Activated T-helper 17 cell treated with anti-CD3 and anti-CD28 coated beads, Interleukin-2, amount 50 U/mL, for 72 hours (primary cell): ENCODE measurements around the gene SLC35E2B. TPM values are rescaled to one million over a fixed set of nuclear protein-coding genes. Genes with fewer than 3 reads are reported as not detected.
"Not testable (repeated sequence)": the region's sequence is repeated elsewhere in the genome, so short reads cannot be mapped to it uniquely, and the experiment has no call there.

Experiments
- ATAC-seq: fragments of 150-1000 bp; cut with Tn5 transposase; replicated peaks from 2 replicates; pipeline ENCODE4 v1.10.0; 2021; ENCODE audit warnings: mild to moderate bottlenecking, moderate library complexity
- H3K27ac Mint-ChIP-seq: one replicate; pipeline ENCODE4 v1.8.0; 2022; ENCODE audit warnings: mixed read lengths
- H3K27me3 Mint-ChIP-seq: one replicate; pipeline ENCODE4 v1.8.0; 2022; ENCODE audit warnings: mixed read lengths
- H3K36me3 Mint-ChIP-seq: one replicate; pipeline ENCODE4 v1.8.0; 2022; ENCODE audit warnings: low read depth, mild to moderate bottlenecking, mixed read lengths
- H3K4me1 Mint-ChIP-seq: one replicate; pipeline ENCODE4 v1.8.0; 2022; ENCODE audit warnings: mixed read lengths
- H3K4me3 Mint-ChIP-seq: one replicate; pipeline ENCODE4 v1.8.0; 2022; ENCODE audit warnings: mild to moderate bottlenecking, mixed read lengths
- H3K9me3 Mint-ChIP-seq: one replicate; pipeline ENCODE4 v1.8.0; 2022; ENCODE audit warnings: mixed read lengths
- total RNA-seq, 2 donors: library from RNA; stranded (reverse); gene quantifications; one replicate each; pipeline ENCODE4 v1.2.3, GENCODE V29; 2022

SLC35E2B gene
- 10 to 100 TPM; 31.4 to 38.5 TPM for total RNA-seq

DNA sequence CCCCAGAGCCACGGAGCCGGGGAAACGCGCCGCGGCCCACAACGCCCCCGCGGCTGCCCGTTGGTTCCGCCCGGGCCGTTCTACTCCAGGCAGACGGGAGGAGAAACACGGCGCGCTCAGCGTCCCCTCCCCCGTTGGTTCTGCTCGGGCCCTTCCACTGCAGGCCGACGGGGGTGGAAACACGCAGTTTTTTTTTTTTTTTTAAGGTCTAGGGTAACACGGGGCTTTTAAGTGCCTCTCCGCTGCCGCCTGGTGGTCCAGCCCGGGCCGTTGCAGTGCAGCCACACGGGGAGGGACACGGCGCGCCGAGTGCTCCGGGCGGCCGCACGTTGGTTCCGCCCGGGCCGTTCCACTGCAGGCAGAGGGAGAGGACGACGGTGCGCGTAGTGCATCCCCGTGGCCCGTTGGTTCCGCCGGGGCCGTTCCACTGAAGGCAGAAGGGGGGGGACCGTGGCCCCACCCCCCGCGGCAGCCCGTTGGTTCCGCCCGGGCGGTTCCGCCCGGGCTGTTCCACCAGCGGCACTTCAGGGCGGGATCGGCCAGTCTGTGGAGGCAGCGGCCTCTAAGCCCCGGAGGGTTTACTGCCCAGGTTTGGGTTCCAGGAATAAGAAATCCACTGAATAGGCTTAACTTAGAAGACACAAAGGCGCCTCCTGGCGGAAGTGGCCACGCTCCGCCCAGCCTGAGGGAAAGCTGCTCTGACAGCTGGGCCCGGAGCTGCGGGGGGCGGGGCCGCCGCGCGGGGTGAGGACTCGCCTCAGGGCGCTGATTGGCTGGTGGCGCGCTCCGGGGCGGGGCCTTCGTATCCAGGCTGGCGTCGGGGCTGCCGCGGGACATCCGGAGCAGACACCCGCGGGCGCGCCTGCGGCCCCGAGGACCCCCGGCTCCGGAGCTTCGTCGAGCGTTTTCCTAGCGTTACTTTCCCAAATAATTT is at the start of gene SLC35E2B:
TSS of gene SLC35E2B (minus strand) at position 82 of the 934 bp plus-strand sequence. CDS start 16,096 bp downstream, outside the sequence.
- H3K9me3 Mint-ChIP-seq, H3K27ac Mint-ChIP-seq, H3K4me1 Mint-ChIP-seq, H3K36me3 Mint-ChIP-seq, H3K27me3 Mint-ChIP-seq: not testable (repeated sequence)
- H3K4me3 Mint-ChIP-seq, result peak within 1 kb of the TSS; percentile 58
- ATAC-seq, result peak; percentile 86

DNA sequence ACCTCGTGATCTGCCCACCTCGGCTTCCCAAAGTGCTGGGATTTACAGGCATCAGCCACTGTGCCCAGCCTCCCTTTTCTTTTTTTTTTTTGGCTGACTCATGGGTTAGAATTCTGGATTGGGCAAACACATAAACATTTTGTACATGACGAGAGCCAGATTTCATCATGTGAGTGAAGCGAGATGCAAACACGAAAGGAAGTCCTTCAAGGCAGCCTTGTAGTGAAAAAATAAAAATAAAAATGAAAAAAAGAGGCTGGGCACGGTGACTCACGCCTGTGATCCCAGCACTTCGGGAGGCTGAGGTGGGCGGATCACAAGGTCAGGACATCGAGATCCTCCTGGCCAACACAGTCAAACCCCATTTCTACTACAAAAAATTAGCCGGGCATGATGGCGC is 48.4 kb upstream of the SLC35E2B start:
- not testable (repeated sequence) for H3K27me3 Mint-ChIP-seq, H3K9me3 Mint-ChIP-seq, H3K4me3 Mint-ChIP-seq, H3K27ac Mint-ChIP-seq, ATAC-seq, H3K4me1 Mint-ChIP-seq
- peaks cover 30% of the 10 kb centered on the region for H3K36me3 Mint-ChIP-seq

DNA sequence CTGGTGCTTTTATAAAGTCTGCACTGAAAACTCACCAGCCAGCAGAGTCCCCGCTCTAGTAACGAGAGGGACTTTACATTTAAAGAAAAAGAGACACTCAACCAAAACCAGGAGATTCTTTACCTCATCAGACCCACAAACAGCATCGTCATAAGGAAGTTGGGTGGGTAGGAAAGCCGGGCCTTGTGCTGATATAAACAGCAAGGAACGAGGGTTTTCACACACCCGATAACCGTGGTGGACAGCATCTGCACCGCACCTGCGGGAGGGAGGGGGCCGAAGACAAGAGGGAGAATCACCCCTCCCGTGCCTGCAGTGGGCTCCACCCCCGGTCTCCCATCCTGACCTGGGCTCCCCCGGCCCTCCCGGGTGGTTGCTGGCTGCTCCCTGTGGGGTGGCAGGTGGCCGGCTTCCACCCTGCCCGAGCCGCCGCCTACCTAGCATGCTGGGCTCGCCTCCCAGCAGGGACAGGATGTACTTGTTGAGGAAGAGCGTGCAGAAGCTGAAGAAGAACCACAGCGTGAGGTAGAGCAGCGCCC is 46.3 kb upstream of the SLC35E2B start:
- peaks cover 42% of the 10 kb centered on the region for H3K36me3 Mint-ChIP-seq
- not testable (repeated sequence) for H3K9me3 Mint-ChIP-seq, H3K27ac Mint-ChIP-seq, H3K4me3 Mint-ChIP-seq, H3K4me1 Mint-ChIP-seq, H3K27me3 Mint-ChIP-seq, ATAC-seq

DNA sequence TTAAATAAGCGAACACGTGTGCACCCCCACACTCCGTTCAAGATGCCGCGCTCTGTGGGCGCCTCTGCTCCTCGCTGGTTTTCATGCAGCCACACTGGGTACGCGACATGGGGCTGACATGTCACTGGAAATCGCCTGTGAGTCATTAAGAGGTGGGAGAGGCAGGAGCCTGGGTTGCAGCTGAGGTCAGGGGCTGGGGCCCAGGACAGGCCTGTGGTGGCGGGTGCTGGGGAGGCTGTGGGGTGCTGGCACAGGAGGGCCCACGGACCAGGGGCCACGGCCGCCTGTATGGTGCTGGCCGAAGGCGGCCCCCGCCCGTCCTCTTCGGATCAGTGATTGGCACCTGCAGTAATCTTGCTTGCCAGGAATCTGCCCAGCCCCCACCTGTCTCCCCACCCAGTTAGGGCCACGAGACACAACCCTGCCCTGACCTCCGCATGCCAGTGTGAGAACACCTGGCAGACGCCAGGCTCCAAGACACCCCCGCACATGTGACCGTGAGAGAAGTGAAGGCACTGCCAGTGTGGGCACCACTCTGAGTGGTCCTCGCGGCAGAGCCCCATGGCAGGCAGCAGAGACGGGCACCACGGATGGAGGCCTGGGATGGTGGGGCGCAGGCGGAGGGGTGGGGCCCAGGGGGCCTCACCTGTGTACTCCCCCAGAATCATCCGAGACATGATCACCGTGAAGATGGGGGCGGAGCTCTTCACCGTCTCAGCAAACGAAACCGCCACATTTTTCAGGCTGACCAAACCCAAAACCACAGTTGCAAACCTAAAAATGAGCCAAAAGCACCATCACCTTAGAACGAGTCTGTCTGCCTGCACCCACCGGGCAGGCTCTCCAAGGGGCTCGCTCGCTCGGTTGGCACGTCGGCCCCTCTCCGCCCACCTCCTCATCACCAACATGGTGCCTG is 45.3 kb upstream of the SLC35E2B start:
- H3K4me1 Mint-ChIP-seq, H3K4me3 Mint-ChIP-seq, H3K27ac Mint-ChIP-seq, H3K9me3 Mint-ChIP-seq, H3K27me3 Mint-ChIP-seq: not testable (repeated sequence)
- ATAC-seq, result peak; percentile 64
- peaks cover 42% of the 10 kb centered on the region for H3K36me3 Mint-ChIP-seq

DNA sequence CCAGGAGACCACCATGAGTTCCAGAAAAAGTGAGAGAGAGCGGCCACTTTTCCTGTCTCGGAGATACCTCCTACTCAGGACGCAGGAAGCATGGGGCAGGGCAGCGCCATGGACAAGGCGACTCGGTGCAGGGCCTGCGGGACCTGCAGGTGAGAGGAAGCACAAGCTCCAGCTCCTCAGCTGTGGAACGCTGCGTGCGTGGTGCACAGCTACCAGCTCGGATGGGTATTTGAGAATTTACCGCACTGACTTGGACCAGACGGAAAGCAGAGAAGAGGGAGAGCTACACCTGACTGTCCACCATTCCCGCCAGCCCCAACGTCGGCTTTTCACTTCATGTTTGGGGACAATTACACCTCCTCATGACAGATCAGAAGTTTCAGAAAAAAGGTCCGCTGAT is 39.8 kb upstream of the SLC35E2B start:
- no peak overlapping the region for H3K27ac Mint-ChIP-seq
- peaks cover 55% of the 10 kb centered on the region for H3K36me3 Mint-ChIP-seq
- H3K9me3 Mint-ChIP-seq, result no peaks in the 10 kb centered on the region
- H3K4me1 Mint-ChIP-seq, result peaks cover 3% of the 10 kb centered on the region
- no peak overlapping the region for H3K4me3 Mint-ChIP-seq
- ATAC-seq, result no peak
- H3K27me3 Mint-ChIP-seq, result no peaks in the 10 kb centered on the region

DNA sequence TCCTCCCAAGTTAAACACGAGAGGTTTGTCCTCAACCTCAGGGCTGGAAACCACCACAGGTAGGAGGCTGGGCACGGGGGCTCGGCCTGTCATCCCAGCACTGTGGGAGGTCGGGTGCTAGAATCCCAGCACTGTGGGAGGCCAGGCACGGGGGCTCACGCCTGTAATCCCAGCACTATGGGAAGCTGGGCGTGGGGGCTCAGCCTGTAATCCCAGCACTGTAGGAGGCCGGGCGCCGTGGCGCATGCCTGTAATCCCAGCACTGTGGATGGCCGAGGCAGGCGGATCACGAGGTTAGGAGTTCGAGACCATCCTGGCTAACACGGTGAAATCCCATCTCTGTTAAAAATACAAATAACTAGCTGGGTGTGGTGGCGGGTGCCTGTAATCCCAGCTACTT is 38.3 kb upstream of the SLC35E2B start:
- H3K4me3 Mint-ChIP-seq, result no peak overlapping the region
- no peak overlapping the region for H3K27ac Mint-ChIP-seq
- no peaks in the 10 kb centered on the region for H3K9me3 Mint-ChIP-seq
- H3K36me3 Mint-ChIP-seq, result peaks cover 40% of the 10 kb centered on the region
- H3K27me3 Mint-ChIP-seq, result no peaks in the 10 kb centered on the region
- ATAC-seq, result no peak
- H3K4me1 Mint-ChIP-seq, result peaks cover 3% of the 10 kb centered on the region

DNA sequence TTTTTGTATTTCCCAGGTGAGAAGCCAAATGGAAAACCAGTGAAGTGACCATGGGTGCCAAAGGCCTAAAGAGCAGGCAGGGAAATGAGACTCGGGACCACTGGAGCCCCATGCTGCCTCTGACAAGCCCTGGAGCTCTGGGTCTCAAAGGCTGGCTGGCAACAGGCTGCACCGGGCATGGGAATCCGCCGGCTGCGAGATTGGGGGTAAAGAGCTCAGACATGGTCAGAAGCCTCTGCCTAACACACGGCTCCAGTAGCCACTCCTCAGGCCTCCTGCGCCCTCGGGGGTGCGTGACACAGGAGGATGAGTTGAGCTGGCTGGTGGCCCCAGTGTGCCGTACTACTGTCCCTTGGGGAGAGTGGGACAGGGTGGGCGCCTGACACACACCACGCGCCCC is 37.6 kb upstream of the SLC35E2B start:
- H3K4me3 Mint-ChIP-seq, H3K4me1 Mint-ChIP-seq, ATAC-seq, H3K27me3 Mint-ChIP-seq, H3K9me3 Mint-ChIP-seq, H3K27ac Mint-ChIP-seq: not testable (repeated sequence)
- peaks cover 35% of the 10 kb centered on the region for H3K36me3 Mint-ChIP-seq

DNA sequence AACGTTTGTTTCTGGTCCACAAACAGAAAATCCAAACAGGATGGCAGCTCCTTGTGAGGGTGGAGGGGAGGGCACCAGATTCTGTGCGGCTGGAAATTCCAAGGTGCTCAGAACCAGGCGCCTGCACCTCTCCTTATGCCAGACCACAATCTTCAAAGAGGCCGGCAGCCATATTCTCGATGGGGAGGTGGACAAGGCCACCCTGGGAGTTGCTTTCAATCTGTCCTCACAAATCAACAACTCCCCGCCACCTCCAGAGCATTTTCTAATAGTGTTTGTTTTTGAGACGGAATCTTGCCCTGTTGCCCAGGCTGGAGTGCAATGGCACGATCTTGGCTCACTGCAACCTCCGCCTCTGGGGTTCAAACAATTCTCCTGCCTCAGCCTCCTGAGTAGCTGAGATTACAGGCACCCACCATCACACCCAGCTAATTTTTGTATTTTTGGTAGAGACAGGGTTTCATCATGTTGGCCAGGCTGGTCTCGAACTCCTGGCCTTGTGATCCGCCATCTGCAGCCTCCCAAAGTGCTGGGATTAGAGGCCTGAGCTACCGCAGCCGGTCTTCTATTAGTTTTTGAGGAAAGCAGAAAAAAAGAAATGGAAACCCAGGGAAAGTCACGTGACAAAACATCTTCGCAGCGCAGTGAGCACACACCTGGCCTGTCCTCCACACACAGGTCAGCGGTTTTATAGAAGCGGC is 36.7 kb upstream of the SLC35E2B start:
- not testable (repeated sequence) for H3K9me3 Mint-ChIP-seq, H3K4me1 Mint-ChIP-seq, H3K27me3 Mint-ChIP-seq, ATAC-seq
- Mint-ChIP-seq H3K4me3 (peak overlapping the region; percentile 54), H3K36me3 (peaks cover 37% of the 10 kb centered on the region), H3K27ac (peak overlapping the region; percentile 83)

DNA sequence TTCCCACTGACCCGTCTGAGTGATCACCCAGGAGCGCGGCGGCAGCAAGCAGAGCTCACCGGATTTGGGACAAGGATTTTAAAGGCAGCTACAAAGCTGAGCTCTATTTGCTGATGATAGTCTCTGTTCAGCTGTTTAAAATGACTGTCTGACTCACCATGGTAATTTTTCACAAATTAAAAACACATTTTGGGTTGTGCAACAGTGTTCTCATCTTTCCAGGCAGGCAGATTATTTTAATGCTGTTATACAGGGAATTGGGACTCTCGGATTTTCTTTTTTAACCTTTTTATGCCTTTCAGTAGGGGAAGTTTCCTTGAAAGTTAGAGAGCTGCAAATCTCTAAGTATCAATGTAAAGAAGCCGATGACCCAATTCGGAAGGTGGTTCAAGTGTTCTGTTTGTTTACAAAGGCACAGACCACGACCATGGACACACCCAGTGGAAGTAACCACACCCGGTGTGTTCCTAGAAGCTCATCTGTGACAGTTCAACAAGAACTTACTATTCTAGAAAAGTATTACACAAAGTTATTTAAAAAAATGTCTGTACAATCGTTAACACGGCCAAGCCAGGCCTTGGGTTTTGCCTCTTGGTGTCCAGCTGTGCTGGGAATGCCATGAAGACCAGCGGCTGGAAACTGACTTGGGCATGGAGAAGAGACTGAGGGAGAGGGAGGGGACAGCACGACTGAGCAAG is 35.9 kb upstream of the SLC35E2B start:
- not testable (repeated sequence) for ATAC-seq, H3K27me3 Mint-ChIP-seq, H3K9me3 Mint-ChIP-seq, H3K4me1 Mint-ChIP-seq
- peak overlapping the region; percentile 83 for H3K27ac Mint-ChIP-seq
- H3K4me3 Mint-ChIP-seq, result peak overlapping the region; percentile 54
- peaks cover 33% of the 10 kb centered on the region for H3K36me3 Mint-ChIP-seq

DNA sequence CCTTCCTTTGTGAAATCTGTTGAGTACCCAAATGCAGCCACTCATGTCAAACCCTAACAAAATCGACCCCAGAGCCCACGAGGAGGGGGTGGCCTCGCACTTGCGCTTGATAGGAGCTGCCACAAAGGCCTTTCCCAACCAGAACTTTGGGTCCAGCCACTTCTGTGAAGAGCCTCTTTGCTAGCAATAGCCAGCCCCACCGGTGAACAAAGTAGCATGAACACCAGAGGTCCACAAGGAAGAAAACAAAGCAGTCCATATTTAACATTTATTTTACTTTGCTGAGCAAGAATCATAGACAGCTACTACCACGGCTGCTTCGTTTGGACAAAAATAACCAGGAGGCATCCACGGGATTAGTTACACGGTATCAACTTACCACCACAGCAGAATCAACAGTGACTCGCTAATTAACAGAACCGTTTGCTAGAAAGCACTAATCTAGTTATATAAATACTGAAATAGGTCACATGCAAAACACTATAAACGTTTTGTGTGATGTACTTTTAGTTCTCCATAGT is 34.6 kb upstream of the SLC35E2B start:
- not testable (repeated sequence) for H3K27me3 Mint-ChIP-seq, ATAC-seq, H3K4me3 Mint-ChIP-seq, H3K9me3 Mint-ChIP-seq, H3K4me1 Mint-ChIP-seq
- Mint-ChIP-seq H3K36me3 (peaks cover 21% of the 10 kb centered on the region), H3K27ac (peak overlapping the region; percentile 43)

DNA sequence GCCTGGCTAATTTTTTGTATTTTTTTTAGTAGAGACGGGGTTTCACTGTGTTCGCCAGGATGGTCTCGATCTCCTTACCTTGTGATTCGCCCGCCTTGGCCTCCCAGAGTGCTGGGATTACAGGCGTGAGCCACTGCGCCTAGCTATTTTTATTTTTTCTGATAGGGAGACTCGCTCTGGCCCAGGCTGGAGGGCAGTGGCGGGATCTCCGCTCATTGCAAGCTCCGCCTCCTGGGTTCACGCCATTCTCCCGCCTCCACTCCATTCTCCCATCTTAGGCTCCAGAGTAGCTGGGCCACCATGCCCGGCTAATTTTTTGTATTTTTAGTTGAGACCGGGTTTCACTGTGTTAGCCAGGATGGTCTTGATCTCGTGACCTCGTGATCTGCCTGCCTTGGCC is 33.5 kb upstream of the SLC35E2B start:
- H3K9me3 Mint-ChIP-seq, H3K27me3 Mint-ChIP-seq, H3K4me1 Mint-ChIP-seq, ATAC-seq: not testable (repeated sequence)
- peak overlapping the region; percentile 42 for H3K4me3 Mint-ChIP-seq
- peaks cover 22% of the 10 kb centered on the region for H3K36me3 Mint-ChIP-seq
- peak overlapping the region; percentile 66 for H3K27ac Mint-ChIP-seq

DNA sequence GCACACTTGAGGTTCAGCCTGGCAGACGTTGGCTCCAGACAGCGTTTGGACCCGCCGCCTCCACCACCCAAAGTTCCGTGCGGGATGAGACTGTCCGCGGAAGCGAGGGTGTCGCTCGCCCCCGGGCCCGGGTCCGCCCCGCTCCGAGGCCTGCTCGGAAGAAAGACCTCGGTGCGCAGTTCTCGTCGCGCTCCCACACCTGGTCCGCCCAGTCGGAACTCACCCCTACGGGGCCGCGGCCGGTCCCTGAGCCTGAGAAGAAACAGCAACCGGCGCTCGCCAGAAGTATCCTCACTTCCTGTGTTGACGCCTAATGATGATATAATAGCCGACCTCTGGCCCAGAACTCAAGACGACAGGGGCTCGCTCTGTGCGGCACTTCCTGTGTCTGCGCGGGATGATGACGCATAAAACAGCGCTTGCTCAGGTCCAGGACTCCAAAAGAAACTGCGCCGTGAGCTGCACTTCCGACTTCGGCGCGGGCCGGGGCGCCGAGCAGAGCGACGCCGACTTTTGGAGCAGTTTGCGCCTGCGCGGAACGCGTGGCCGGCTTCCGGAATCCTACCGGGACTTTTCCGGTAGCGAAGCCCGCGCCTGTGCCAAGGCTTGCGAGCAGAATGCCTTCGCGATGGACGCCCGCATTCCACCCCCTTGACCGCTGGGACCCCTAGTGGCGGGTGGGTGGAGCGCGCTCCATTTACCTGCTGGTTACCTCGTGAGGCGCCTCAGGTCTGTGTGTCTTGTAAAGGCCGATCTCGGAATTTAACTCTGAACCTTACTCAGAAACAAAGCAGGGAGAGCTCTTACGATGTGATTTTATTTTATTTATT is 31.7 kb upstream of the SLC35E2B start, which contains the start of gene CDK11A:
TSS of gene CDK11A (minus strand) at position 323 of the 830 bp plus-strand sequence. CDS start 1,539 bp downstream, outside the sequence.
- H3K27ac Mint-ChIP-seq, result peak within 1 kb of the TSS; percentile 98
- peak within 1 kb of the TSS; percentile 93 for H3K4me3 Mint-ChIP-seq
- not testable (repeated sequence) for H3K9me3 Mint-ChIP-seq, H3K4me1 Mint-ChIP-seq, H3K27me3 Mint-ChIP-seq
- H3K36me3 Mint-ChIP-seq, result peaks cover 37% of the 10 kb centered on the region
- peak; percentile 98 for ATAC-seq

DNA sequence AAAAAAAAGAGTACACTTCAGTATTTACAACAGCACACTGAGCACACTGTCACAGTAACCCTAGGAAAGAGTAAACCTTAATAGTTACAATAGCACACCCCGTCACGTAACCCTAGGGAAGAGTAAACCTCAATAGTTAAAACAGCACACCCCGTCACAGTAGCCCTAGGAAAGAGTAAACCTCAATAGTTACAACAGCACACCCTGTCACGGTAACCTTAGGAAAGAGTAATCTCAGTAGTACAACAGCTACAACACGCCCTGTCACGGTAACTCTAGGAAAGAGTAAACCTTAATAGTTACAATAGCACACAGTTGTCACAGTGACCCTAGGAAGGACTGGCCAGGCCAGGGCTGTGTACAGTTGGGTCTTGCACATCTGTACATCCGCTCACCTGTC is 28.6 kb upstream of the SLC35E2B start:
- Mint-ChIP-seq H3K9me3 (no peaks in the 10 kb centered on the region), H3K27me3 (no peaks in the 10 kb centered on the region), H3K4me1 (no peaks in the 10 kb centered on the region), H3K36me3 (peaks cover 60% of the 10 kb centered on the region), H3K27ac (peak overlapping the region; percentile 38), H3K4me3 (no peak overlapping the region)
- no peak for ATAC-seq
